Activated naive CD8-positive, alpha-beta T cell treated with anti-CD3 and anti-CD28 coated beads, Interleukin-2, amount 50 U/mL, for 24 hours (primary cell): ENCODE data around the gene AVPI1.
A peak's percentile ranks its signal among the peaks of the same experiment; 100 is the strongest.

Source experiments
- ATAC-seq: fragments of 150-1000 bp; cut with Tn5 transposase; one replicate; pipeline ENCODE4 v1.10.0; 2021
- DNase-seq: peaks from one replicate; pipeline ENCODE4 v3.0.0; 2021
- H3K27ac Mint-ChIP-seq: one replicate; pipeline ENCODE4 v1.8.0; 2021; ENCODE audit warnings: mild to moderate bottlenecking, mixed read lengths
- H3K27me3 Mint-ChIP-seq: one replicate; pipeline ENCODE4 v1.8.0; 2021; ENCODE audit warnings: mixed read lengths
- H3K36me3 Mint-ChIP-seq: one replicate; pipeline ENCODE4 v1.8.0; 2021; ENCODE audit warnings: low read depth, mixed read lengths
- H3K4me1 Mint-ChIP-seq: one replicate; pipeline ENCODE4 v1.8.0; 2021; ENCODE audit warnings: mixed read lengths
- H3K4me3 Mint-ChIP-seq: one replicate; pipeline ENCODE4 v1.8.0; 2021; ENCODE audit warnings: mild to moderate bottlenecking, moderate library complexity, mixed read lengths
- H3K9me3 Mint-ChIP-seq: one replicate; pipeline ENCODE4 v1.8.0; 2021; ENCODE audit warnings: mixed read lengths

AVPI1 gene, protein sequence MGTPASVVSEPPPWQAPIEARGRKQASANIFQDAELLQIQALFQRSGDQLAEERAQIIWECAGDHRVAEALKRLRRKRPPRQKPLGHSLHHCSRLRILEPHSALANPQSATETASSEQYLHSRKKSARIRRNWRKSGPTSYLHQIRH

DNA sequence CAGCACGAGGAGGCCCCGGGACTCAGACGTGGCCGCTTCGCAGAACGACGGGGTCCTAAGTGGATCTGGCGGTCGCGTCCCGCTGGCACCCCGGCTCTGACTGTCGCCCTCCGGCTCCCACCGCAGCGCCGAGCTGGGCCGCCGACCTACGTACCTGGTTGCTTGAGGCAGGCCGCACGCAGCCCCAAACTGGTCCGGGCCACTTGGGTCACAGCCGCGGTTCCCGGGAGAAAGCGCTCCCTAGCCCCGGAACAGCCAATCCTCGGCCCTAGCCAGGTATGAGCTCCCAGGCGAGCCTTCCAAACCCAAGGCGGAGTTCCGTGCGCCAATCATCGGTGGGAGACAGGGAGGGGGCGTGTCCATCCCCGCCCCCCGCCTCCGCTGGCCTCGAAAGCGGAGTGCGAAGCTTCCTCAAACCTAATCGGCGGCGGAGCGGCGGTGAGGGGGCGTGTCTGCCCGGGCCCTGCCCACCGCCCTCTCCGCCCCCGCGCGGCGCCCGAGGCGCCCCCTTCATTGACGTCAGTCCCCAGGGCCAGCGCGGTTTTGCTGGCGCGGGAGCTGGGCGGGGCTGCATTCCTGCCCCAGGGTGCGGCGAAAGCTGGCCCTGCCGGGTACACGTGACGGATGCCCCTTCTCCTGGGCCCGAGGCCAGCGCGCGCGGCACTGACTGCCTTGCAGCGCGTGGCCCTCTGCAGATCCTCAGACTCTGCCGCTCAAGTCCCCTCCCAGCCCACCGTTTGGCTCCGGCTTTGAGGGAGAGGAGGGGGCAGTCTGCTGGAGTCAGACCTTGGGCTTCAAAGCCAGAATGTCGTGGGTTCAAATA is at the start of gene AVPI1:
AVPI1 (minus strand) TSS at position 280 of the 823 bp plus-strand sequence. CDS start 7,336 bp downstream, outside the sequence.
- Mint-ChIP-seq H3K36me3 (no peaks in the 10 kb centered on the region), H3K27me3 (no peaks in the 10 kb centered on the region), H3K27ac (peak within 1 kb of the TSS; percentile 43), H3K4me1 (peaks cover 13% of the 10 kb centered on the region), H3K4me3 (peak within 1 kb of the TSS; percentile 77), H3K9me3 (no peaks in the 10 kb centered on the region)
- ATAC-seq (peak; percentile 90), DNase-seq (peak; percentile 95)

DNA sequence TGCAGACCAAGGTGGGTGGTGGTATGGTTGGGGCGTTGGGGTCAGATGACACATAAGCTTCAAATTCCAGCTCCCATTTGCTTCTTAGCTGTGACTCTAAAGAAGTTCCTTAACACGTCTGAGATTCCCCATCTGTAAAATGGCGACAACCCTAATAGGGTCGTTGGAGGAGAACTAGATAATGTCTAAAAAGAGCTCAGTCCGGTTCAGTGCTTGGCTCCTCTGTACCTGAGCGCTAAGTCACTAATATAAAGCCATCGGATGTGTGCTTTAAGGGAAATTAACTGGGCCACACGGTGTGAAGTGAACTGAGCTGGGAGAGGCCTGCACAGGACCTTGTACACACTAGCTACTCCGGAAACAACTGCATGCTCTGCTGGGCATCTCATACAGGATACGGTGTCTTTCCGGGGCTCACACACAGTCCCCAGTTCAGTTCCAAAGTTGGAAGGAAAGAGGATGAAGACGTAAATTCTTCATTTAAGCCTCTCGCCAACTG is 49.4 kb upstream of the AVPI1 start:
- peaks cover 48% of the 10 kb centered on the region for H3K4me1 Mint-ChIP-seq
- H3K36me3 Mint-ChIP-seq: peaks cover 33% of the 10 kb centered on the region
- H3K4me3 Mint-ChIP-seq: peak overlapping the region; percentile 94
- ATAC-seq (peak; percentile 17), DNase-seq (no peak)
- peak overlapping the region; percentile 98 for H3K27ac Mint-ChIP-seq
- peaks cover 2% of the 10 kb centered on the region for H3K27me3 Mint-ChIP-seq
- peaks cover 6% of the 10 kb centered on the region for H3K9me3 Mint-ChIP-seq

DNA sequence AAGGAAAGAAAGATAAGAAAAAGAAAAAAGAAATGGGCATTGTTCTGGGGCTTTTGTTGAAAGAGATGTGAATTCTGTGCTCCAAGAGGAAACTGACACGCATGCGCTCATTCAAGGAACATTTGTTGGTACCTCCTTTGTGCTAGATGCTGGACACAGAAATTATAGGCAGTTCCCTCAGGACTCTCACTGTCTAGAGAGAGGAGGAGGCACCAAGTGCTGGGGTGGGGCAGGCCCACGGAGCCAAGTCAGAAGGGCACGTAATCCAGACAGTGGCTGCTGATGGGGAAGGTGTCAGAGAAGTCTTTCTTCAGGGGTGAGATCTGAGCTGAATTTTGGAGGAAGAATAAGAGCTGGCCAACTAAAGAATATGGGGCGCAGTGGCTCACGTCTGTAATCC is 47.0 kb upstream of the AVPI1 start:
- DNase-seq (no peak), ATAC-seq (no peak)
- Mint-ChIP-seq H3K27ac (no peak overlapping the region), H3K27me3 (peaks cover 4% of the 10 kb centered on the region), H3K9me3 (peaks cover 6% of the 10 kb centered on the region), H3K36me3 (peaks cover 10% of the 10 kb centered on the region), H3K4me3 (no peak overlapping the region), H3K4me1 (peaks cover 27% of the 10 kb centered on the region)

DNA sequence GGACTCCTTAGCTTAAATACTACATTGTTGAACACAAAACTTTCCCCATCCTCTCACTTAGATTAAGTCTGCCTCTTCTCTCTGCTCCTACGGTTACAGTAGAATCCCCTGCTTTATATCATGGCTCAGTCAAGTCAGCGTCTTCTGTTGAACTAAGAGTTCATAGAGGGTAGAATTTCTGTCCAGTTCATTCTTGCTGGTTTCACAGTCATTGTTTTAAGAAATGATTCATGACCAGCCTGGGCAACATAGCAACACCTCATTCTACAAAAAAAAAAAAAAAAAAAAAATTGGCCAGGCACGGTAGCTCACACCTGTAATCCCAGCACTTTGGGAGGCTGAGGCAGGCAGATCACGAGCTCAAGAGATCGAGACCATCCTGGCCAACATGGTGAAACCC is 46.2 kb upstream of the AVPI1 start:
- H3K27ac Mint-ChIP-seq: no peak overlapping the region
- DNase-seq (no peak), ATAC-seq (no peak)
- H3K4me1 Mint-ChIP-seq: peaks cover 22% of the 10 kb centered on the region
- peaks cover 6% of the 10 kb centered on the region for H3K9me3 Mint-ChIP-seq
- H3K36me3 Mint-ChIP-seq: peaks cover 10% of the 10 kb centered on the region
- H3K4me3 Mint-ChIP-seq: no peak overlapping the region
- peaks cover 6% of the 10 kb centered on the region for H3K27me3 Mint-ChIP-seq

DNA sequence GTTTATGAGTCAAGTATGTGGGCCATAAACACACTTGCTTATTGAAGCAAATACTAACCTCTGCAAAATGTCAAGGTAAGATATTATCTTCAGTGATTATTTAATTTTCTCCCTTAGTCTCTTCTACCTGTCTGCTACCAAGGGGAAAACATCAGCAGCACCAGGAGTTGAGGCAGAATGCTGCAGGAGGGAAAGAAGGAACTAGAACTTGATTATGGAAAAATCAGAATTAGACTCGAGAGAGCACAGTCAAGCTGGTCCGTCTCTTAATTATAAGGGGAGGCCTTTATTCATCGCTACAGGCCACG is 45.0 kb upstream of the AVPI1 start:
- peaks cover 6% of the 10 kb centered on the region for H3K9me3 Mint-ChIP-seq
- H3K4me3 Mint-ChIP-seq: no peak overlapping the region
- ATAC-seq (no peak), DNase-seq (no peak)
- H3K27ac Mint-ChIP-seq: no peak overlapping the region
- peaks cover 14% of the 10 kb centered on the region for H3K4me1 Mint-ChIP-seq
- H3K27me3 Mint-ChIP-seq: peaks cover 8% of the 10 kb centered on the region
- H3K36me3 Mint-ChIP-seq: peaks cover 5% of the 10 kb centered on the region

DNA sequence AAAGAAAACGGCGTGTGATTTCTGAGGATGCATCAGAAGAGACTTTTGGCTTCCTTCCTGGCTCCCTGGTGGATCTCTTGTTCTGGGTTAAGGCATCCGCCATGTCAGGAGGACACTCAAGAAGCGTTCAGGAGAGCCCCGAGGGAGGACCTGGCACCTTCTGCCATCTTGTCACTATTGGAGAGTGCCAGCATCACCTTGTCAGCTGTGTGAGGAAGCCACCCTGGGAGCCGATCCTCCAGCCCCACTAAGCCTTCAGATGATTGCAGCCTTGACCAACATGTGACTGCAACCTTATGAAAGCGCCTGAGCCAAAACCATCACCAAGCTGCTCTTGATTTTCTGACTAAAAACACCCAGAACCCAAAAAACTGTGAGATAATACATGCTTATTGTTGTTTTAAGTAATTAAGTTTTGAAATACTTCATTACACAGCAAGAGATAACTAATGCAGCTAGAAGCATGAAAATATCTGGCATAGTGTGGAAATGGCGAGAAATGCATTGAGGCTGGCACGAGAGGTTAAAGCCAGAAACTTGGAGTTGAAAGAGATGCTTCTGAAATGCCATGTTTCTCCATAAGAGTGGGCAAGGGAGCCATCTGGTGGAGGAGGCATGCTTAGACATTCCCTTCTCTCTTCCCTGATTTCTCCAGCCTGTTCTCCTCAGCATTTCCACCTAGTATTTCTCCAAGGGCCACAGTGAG is 44.5 kb upstream of the AVPI1 start:
- DNase-seq (peak; percentile 59), ATAC-seq (peak; percentile 69)
- H3K36me3 Mint-ChIP-seq: peaks cover under 1% of the 10 kb centered on the region
- peaks cover 6% of the 10 kb centered on the region for H3K27me3 Mint-ChIP-seq
- peaks cover 6% of the 10 kb centered on the region for H3K9me3 Mint-ChIP-seq
- no peak overlapping the region for H3K27ac Mint-ChIP-seq
- H3K4me1 Mint-ChIP-seq: peaks cover 9% of the 10 kb centered on the region
- no peak overlapping the region for H3K4me3 Mint-ChIP-seq

DNA sequence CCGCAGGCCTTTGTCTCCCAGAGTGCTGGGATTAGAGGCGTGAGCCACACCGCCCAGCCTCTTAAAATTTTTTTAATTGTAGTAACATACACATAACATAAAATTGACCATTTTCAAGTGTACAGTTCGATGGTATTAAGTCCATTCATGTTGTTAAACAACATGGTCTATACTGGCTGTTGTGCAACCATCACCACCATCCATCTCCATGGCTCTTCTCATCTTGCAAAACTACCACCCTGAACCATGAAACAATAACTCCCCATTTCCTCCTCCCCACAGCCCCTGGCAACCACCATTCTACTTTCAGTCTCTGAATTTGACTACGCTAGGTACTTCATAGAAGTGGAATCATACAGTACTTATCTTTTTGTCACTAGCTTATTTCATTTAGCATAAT is 42.0 kb upstream of the AVPI1 start:
- Mint-ChIP-seq H3K4me1 (no peaks in the 10 kb centered on the region), H3K36me3 (no peaks in the 10 kb centered on the region), H3K4me3 (no peak overlapping the region), H3K27me3 (peaks cover 6% of the 10 kb centered on the region), H3K9me3 (no peaks in the 10 kb centered on the region), H3K27ac (no peak overlapping the region)
- ATAC-seq (no peak), DNase-seq (no peak)

DNA sequence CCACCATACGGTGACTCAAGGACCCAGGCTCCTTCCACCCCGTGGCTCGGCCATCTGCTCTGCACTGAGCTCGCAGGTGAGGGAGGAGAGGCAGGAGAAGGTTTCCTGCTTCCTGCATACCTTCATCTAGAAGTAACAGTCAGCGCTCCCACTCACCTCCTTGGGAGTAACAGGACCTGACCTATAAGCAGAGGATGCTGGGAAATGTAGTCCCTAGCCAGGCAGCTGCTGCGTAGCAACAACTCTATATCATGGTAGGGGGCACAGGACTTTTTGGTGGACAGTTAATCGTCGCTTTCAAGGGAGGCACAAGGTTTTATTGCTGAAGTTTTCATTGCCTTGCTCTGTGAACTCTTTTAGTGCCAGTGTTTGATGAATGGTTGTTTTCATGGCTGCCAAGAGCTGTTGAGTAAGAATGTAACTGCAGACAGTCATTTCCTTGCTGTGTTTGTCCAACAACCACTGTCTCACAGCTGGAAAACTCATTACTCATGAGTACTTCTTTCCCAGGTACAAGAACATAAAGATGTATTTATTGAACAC is 39.7 kb upstream of the AVPI1 start:
- Mint-ChIP-seq H3K36me3 (no peaks in the 10 kb centered on the region), H3K4me3 (no peak overlapping the region), H3K27me3 (peaks cover 6% of the 10 kb centered on the region), H3K4me1 (no peaks in the 10 kb centered on the region), H3K9me3 (no peaks in the 10 kb centered on the region), H3K27ac (no peak overlapping the region)
- no peak for ATAC-seq
- no peak for DNase-seq

DNA sequence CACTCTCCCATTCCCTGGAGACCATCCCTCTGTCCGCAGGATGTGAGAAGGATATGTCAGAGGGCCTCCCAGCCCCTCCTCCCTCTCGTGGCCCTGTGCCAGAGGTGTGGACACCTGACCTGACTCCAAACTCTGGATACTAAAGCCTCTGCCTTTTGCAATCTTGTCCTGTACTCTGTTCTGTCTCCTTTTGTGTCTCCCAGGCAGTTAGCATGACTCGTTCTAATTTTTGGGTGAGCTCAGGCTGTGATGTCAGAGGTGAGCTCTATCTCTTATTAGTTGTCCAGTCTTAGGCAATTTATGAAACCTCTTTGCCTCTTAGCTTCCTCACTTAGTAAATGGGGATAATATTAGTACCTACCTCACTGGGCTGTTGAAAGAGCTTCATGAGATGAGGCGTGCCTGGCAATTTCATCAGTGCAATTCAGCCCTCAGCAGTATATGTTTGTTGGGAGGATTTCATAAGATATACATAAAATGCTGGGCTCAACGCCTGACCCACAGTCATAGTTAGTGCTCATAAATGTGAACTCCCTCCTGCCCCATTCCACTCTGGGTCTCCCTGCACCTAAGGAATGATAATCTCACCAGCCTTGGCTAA is 37.4 kb upstream of the AVPI1 start:
- no peak for DNase-seq
- no peaks in the 10 kb centered on the region for H3K4me1 Mint-ChIP-seq
- H3K36me3 Mint-ChIP-seq: no peaks in the 10 kb centered on the region
- no peak for ATAC-seq
- H3K27me3 Mint-ChIP-seq: peaks cover 6% of the 10 kb centered on the region
- H3K27ac Mint-ChIP-seq: no peak overlapping the region
- no peaks in the 10 kb centered on the region for H3K9me3 Mint-ChIP-seq
- H3K4me3 Mint-ChIP-seq: no peak overlapping the region

DNA sequence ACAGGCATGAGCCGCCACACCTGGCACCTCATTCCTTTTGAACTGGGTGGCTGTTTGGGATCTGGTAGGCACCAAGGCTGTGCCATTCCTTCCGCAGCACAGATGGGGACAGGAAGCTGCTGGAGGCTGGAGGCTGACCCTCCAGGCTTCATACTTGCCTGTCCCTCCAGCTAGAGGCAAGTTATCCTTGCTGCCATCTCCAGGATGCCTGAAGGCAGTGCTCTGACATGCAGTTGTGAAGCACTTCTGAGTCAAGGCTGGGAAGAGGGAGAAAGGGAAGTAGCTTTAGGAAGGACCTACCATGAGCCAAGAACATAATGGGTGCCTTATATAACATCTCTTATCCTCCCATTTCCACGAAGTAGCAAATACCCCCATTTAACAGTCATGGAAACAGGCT is 36.0 kb upstream of the AVPI1 start:
- no peaks in the 10 kb centered on the region for H3K4me1 Mint-ChIP-seq
- no peak for ATAC-seq
- DNase-seq: no peak
- H3K27ac Mint-ChIP-seq: no peak overlapping the region
- H3K4me3 Mint-ChIP-seq: no peak overlapping the region
- H3K27me3 Mint-ChIP-seq: peaks cover under 1% of the 10 kb centered on the region
- no peaks in the 10 kb centered on the region for H3K9me3 Mint-ChIP-seq
- no peaks in the 10 kb centered on the region for H3K36me3 Mint-ChIP-seq

DNA sequence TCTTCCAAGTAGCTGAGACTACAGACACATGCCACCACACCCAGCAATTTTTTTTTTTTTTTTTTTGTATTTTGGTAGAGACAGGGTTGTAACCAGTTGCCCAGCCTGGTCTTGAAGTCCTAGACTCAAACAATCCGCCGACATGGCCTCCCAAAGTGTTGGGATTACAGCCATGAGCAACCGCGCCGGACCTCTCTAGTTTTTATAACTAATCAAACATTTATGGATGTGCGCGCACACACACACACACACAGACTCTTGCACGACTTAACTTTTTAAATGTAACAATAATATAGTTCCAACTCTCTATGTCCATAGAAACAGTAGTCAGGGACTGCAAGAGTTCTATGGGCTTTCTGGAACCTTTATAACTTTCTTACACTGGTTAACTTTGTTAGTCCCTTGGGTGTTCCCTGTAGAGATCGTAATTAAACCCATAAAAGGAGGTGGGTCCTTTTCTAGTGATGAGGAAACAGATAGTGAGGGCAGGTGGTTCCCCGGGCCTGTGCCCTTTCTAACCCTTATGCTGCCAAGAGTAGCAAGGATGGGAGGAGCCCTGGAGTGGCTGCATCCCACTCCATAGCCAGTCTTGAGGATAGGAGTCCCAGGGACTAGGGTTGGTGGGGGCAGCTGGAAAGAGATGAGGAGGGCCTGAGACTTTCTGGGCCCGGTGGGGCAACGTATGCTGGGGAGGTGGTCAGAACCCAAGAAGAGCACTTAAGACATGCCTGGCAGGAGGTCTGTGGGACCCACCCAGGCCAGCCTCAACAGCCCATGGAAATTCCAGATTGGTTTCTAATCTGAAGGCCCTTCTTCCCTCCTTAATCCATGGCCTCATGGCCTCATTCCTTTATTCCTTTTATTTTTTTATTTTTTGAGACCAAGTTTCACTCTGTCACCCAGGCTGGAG is 35.1 kb upstream of the AVPI1 start:
- no peaks in the 10 kb centered on the region for H3K4me1 Mint-ChIP-seq
- no peaks in the 10 kb centered on the region for H3K9me3 Mint-ChIP-seq

DNA sequence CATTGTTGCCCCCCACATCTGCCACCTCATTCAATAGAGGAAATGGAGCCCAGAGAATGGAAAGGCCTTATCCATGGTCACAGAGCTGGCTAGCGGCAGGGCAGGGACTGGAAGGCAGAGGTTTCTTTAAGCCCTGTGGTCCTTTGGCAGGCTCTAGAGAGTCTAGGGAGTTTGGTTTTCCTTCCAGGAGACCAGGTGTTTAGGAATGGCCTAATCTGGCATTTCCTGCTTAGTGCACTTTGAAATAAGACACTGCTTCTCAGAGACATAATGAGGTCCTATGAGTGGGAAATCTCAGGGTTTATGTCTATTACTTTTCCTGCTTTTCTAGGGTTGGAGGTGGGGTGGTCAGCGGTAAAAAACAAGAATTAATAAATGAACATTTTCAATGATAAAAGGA is 32.6 kb upstream of the AVPI1 start:
- Mint-ChIP-seq H3K4me3 (no peak overlapping the region), H3K27ac (no peak overlapping the region), H3K9me3 (no peaks in the 10 kb centered on the region), H3K4me1 (peaks cover 2% of the 10 kb centered on the region), H3K36me3 (no peaks in the 10 kb centered on the region), H3K27me3 (peaks cover 10% of the 10 kb centered on the region)
- DNase-seq (no peak), ATAC-seq (no peak)

More for the DNA sequence above, 35.1 kb upstream of the AVPI1 start:
- no peak overlapping the region for H3K27ac Mint-ChIP-seq
- no peak overlapping the region for H3K4me3 Mint-ChIP-seq
- no peak for ATAC-seq
- peaks cover 2% of the 10 kb centered on the region for H3K27me3 Mint-ChIP-seq
- no peaks in the 10 kb centered on the region for H3K36me3 Mint-ChIP-seq
- DNase-seq: no peak

DNA sequence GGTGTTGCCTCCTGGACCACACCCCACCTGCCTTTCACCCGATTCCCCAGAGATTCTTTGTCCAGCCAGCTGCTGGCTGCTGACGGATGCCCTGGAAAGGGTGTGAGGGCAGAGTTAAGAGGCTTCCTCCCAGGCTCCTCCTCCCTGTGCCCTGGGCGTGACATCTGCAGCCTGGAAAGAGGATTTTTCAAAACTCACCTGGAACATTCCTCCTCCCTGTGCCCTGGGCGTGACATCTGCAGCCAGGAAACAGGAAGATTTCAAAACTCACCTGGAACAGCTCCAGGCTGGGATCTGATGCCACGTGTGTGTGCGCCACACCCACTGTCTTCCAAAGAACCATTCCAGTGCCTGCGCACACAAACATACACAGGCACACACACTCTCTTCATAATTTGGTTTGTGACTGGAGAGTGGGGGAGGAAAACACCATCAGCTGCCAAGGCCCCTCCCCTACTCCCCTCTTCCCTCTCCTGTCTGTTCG is 31.7 kb upstream of the AVPI1 start:
- no peak overlapping the region for H3K4me3 Mint-ChIP-seq
- peaks cover 6% of the 10 kb centered on the region for H3K4me1 Mint-ChIP-seq
- no peak overlapping the region for H3K27ac Mint-ChIP-seq
- ATAC-seq (no peak), DNase-seq (no peak)
- H3K27me3 Mint-ChIP-seq: peaks cover 11% of the 10 kb centered on the region
- no peaks in the 10 kb centered on the region for H3K36me3 Mint-ChIP-seq
- H3K9me3 Mint-ChIP-seq: no peaks in the 10 kb centered on the region
